Immature natural killer cell (primary cell): ENCODE data around the gene RNU5B-1. TPM values are rescaled to one million over a fixed set of nuclear protein-coding genes. Genes with fewer than 3 reads are reported as not detected.
"Not testable (repeated sequence)": the region's sequence is repeated elsewhere in the genome, so short reads cannot be mapped to it uniquely, and the experiment has no call there.

Experiments
- DNase-seq, 3 donors: peaks; one replicate each; pipeline ENCODE4 v3.0.0; 2022; ENCODE audit warnings: mixed read lengths in 1 of 3
- H3K27ac Mint-ChIP-seq, 6 donors: one replicate each; pipeline ENCODE4 v1.8.0; 2020; ENCODE audit warnings: mixed read lengths in 6 of 6, mild to moderate bottlenecking in 5 of 6, inconsistent platforms in 4 of 6, moderate library complexity in 3 of 6
- H3K27me3 Mint-ChIP-seq, 3 donors: one replicate each; pipeline ENCODE4 v1.8.0; 2020 to 2021; ENCODE audit warnings: low read depth in 3 of 3, mild to moderate bottlenecking in 3 of 3, mixed read lengths in 3 of 3, moderate library complexity in 3 of 3, inconsistent platforms in 1 of 3
- H3K36me3 Mint-ChIP-seq, 3 donors: one replicate each; pipeline ENCODE4 v1.8.0; 2020; ENCODE audit warnings: mixed read lengths in 3 of 3, inconsistent platforms in 2 of 3, mild to moderate bottlenecking in 2 of 3
- H3K4me1 Mint-ChIP-seq, 2 donors: one replicate each; pipeline ENCODE4 v1.8.0; 2020; ENCODE audit warnings: inconsistent platforms in 2 of 2, mild to moderate bottlenecking in 2 of 2, mixed read lengths in 2 of 2, moderate library complexity in 1 of 2
- H3K4me3 Mint-ChIP-seq, 5 donors: one replicate each; pipeline ENCODE4 v1.8.0; 2020; ENCODE audit warnings: mild to moderate bottlenecking in 5 of 5, mixed read lengths in 5 of 5, inconsistent platforms in 3 of 5, moderate library complexity in 3 of 5
- H3K9me3 Mint-ChIP-seq, 6 donors: one replicate each; pipeline ENCODE4 v1.8.0; 2020; ENCODE audit warnings: mild to moderate bottlenecking in 6 of 6, mixed read lengths in 6 of 6, inconsistent platforms in 4 of 6, moderate library complexity in 3 of 6
- polyA plus RNA-seq, 3 donors: library from polyadenylated mRNA; unstranded; fragments of 300-500 nt; fragmentation: Illumina TruSeq; gene quantifications; one replicate each; pipeline ENCODE4 v1.2.3, GENCODE V29; 2021

The RNU5B-1 gene
- polyA plus RNA-seq, 3 donors from 2014 or later, result not detected

DNA sequence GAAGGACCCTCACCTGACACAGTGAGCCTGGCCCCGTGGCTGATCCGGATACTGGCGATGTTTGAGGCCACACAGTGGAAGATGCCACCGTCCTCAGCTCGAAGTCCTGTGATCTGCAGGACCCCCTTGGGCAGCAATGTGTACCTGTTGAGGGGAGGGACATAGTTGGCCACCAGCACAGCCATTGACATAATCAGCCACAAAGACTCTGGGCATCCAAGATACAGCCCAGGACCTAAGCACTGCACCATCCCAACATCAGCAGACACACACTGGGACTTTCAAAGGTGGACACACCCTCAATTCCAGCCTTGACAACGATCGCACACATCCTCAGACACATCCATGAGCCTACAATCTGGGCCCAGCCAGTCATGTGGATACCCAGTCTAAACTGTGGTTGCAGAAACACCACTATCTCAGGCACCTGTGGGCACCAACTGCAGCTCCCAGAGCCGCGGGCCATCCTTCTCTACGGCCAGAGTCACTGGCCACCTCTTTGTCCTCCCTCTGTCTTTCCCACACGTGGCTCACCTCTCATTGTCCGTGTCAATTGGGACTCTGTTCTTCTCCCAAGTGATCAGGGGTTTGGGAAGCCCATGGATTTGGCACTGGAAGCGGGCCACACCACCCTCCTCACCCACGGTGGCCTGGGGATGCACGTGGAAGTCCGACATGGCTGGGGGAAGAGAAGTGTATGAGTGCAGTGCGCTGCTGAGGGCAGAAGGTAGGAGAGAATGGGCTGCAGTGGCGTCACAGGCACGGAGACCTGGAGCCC lies 31.0 kb downstream of the RNU5B-1 start:
- H3K9me3 Mint-ChIP-seq, result no peaks in the 10 kb centered on the region
- DNase-seq, result no peak
- no peaks in the 10 kb centered on the region for H3K4me1 Mint-ChIP-seq
- H3K27me3 Mint-ChIP-seq, result peaks cover 0 to 2% (median 0%) of the 10 kb centered on the region in 3 donors
- no peak overlapping the region for H3K27ac Mint-ChIP-seq
- no peak overlapping the region for H3K4me3 Mint-ChIP-seq
- H3K36me3 Mint-ChIP-seq, result no peaks in the 10 kb centered on the region

DNA sequence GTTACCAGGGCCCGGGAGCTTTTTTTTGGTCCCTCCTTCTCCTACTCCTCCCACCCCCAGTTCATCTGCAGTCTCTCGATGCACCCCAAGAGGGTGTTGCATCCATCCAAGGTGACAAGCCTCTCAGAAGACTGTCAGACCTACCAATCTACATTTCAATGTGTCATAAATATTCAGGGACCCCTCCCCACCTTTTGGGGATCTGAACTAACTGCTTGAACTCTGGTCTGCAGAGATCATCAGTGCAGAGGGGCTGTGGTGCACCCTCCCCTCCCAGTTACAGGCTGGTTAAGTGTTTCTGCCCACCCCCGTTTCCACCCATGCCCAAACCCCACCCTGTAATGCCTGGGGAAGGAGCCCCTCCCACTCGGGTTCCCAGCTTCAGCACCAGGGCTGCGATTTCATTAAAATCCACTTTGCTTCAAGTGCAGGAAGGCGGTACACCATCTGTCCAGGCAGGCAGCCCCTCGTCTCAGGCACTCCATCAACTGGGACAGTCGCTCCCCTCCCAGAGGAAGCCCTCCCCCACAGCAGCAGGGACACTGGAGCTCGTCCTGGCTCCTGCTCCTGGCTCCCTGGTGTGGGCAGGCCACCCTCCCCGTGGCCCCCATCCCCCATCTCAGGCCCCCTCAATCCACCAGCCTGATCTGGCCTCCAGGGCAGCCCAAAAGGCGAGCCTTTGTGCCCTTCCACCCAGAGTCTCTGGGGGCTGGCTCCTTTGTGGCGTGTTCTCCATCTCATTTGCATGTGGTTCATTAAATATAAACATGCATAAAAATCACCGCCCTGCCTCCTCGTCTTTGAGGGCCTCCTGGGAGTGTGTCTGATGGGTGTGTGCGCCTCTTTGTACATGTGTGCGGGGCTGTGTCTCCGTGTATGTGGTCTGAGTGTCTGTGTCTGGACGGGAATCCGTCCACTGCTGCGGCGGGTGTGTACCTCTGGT lies 32.3 kb downstream of the RNU5B-1 start:
- Mint-ChIP-seq H3K27ac (no peak overlapping the region), H3K4me1 (no peaks in the 10 kb centered on the region), H3K27me3 (peaks cover 0 to 4% (median 2%) of the 10 kb centered on the region in 3 donors), H3K4me3 (no peak overlapping the region), H3K9me3 (no peaks in the 10 kb centered on the region), H3K36me3 (no peaks in the 10 kb centered on the region)
- DNase-seq, result no peak

DNA sequence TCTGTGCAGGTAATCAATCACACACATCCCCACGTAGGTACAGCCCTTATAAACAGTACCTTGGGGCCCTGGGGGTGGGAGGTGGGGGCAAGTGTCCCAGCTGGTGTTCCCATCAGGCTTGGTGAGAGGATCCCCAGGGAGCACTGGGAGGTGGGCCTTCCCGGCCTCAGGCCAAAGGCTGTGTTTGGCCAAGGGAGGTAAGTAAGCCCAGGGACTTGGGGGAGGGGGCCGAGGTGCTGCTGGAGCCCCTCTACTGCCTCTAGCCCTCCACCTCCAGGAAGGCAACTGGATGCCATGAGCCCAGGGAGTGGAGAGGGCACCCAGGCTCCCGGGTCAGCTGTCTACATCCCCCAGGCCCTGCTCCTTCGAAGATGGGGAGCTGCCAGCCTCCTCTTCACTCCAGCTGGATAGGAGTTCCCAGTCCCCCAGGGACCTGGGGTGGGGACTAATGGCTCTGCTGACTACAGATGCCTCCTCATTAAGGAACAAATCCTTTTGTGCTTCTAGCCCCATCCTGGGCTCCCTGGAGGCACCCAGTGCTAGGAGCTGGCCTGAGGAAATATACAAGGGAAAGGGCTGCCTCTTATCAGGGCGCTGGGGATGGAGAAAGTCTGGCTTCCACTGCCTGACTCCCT lies 33.1 kb downstream of the RNU5B-1 start:
- Mint-ChIP-seq H3K36me3 (no peaks in the 10 kb centered on the region), H3K27me3 (peaks cover 0 to 4% (median 2%) of the 10 kb centered on the region in 3 donors), H3K4me3 (no peak overlapping the region), H3K4me1 (no peaks in the 10 kb centered on the region), H3K27ac (no peak overlapping the region), H3K9me3 (no peaks in the 10 kb centered on the region)
- no peak for DNase-seq

DNA sequence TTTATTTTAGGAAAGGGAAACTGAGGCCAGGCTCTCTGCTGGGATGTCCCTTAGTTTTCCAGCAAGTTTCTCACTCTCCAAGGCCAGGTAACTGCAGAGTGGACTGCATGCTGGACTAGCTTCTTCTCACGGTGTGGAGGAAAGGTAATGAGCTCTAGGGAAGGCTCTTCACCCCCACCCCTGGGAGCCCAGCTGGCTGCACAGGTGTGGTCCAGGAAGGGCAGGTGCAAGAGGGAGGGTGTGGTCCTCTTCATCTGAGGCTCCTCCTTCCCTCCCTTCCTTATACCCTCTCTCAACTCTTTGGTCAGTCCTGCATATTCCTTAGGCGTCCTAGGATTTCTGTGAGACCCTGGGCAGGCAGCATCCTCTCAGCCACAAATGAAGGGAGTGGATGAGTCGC lies 33.9 kb downstream of the RNU5B-1 start:
- no peak for DNase-seq
- H3K4me3 Mint-ChIP-seq, result no peak overlapping the region
- H3K27me3 Mint-ChIP-seq, result peaks cover 0 to 4% (median 0%) of the 10 kb centered on the region in 3 donors
- H3K36me3 Mint-ChIP-seq, result no peaks in the 10 kb centered on the region
- no peak overlapping the region for H3K27ac Mint-ChIP-seq
- H3K9me3 Mint-ChIP-seq, result no peaks in the 10 kb centered on the region
- H3K4me1 Mint-ChIP-seq, result no peaks in the 10 kb centered on the region

DNA sequence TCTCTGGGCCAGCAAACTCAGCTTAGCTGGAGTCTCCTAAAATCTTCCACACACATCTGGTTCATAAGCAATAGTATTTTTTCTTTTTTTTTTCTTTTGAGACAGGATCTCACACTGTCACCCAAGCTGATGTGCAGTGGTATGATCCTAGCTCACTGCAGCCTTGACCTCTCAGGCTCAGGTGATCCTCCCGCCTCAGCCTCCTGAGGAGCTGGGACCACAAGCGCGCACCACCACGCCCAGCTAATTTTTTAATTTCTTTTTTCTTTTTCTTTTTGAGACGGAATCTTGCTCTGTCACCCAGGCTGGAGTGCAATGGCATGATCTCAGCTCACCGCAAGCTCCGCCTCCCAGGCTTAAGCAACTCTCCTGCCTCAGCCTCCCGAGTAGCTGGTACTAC lies 34.3 kb downstream of the RNU5B-1 start:
- Mint-ChIP-seq H3K9me3 (no peaks in the 10 kb centered on the region), H3K27me3 (peaks cover 0 to 4% (median 0%) of the 10 kb centered on the region in 3 donors), H3K4me1 (no peaks in the 10 kb centered on the region), H3K27ac (no peak overlapping the region), H3K4me3 (no peak overlapping the region), H3K36me3 (no peaks in the 10 kb centered on the region)
- DNase-seq, result no peak

DNA sequence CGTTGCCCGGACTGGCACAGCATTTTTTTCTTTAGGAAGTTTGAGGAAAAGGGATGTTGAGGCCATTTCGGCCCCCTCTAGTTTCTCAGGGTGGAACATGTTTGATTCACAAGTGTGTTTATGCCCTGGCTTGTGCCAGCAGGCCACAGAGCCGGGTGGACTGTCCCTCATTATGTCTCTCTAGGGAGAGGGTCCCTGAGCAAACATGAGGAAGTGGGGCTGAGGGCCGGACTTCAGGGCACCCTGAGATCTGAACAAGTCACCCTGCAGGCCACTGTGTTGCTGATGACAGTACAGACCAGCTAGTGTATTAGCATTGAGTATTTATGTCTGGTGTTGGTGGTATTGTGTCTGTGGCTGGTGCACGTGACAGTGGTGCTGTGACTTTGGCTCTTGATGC lies 34.9 kb downstream of the RNU5B-1 start:
- Mint-ChIP-seq H3K4me1 (no peaks in the 10 kb centered on the region), H3K36me3 (no peaks in the 10 kb centered on the region), H3K4me3 (no peak overlapping the region), H3K27me3 (peaks cover 0 to 4% (median 0%) of the 10 kb centered on the region in 3 donors), H3K9me3 (no peaks in the 10 kb centered on the region), H3K27ac (no peak overlapping the region)
- no peak for DNase-seq

DNA sequence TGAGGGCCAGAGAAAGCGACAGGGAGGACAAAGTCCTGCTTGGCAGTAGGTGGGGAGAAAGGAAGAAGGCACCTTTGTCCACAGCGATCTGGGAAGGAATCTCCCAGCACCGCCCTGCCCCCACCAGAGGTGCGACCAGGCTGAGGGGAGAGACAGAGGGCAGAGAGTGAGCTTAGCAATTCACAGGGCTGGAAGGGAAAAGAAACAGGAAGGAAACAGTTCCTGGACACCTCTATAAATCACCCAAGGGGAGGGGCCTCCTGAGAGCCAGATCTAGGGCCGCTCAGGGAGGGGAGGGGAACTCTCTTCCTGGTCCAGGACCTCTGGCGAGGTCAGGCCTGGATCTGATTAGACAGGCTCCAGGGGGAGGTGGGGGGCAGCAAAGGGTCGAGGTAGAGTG lies 35.4 kb downstream of the RNU5B-1 start:
- H3K4me1 Mint-ChIP-seq, result no peaks in the 10 kb centered on the region
- peaks cover 0 to 4% (median 0%) of the 10 kb centered on the region in 3 donors for H3K27me3 Mint-ChIP-seq
- H3K36me3 Mint-ChIP-seq, result no peaks in the 10 kb centered on the region
- H3K9me3 Mint-ChIP-seq, result no peaks in the 10 kb centered on the region
- no peak overlapping the region for H3K4me3 Mint-ChIP-seq
- no peak overlapping the region for H3K27ac Mint-ChIP-seq
- no peak for DNase-seq

DNA sequence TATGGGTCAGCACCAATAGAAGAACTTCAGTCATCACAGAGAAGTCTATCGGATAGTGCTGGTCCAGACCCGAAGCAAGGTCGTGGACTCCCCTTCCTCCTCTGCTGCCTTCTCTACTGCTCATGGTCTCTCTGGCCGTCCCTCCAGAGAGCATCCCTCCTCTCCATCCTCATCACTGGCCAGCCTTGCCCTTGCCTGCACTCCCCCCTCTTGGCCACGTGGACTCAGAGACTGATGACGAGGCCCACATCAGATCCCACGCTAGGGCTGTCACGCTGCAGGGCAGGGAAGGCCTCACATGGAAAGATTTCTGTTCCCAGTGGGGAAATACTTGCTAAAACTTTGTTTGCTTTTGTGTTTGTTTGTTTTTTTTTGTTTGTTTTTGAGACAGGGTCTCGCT lies 38.0 kb downstream of the RNU5B-1 start:
- Mint-ChIP-seq H3K4me3 (no peak overlapping the region), H3K27me3 (peaks cover 1 to 4% (median 2%) of the 10 kb centered on the region in 3 donors), H3K9me3 (no peaks in the 10 kb centered on the region), H3K4me1 (no peaks in the 10 kb centered on the region), H3K36me3 (no peaks in the 10 kb centered on the region), H3K27ac (no peak overlapping the region)
- no peak for DNase-seq

DNA sequence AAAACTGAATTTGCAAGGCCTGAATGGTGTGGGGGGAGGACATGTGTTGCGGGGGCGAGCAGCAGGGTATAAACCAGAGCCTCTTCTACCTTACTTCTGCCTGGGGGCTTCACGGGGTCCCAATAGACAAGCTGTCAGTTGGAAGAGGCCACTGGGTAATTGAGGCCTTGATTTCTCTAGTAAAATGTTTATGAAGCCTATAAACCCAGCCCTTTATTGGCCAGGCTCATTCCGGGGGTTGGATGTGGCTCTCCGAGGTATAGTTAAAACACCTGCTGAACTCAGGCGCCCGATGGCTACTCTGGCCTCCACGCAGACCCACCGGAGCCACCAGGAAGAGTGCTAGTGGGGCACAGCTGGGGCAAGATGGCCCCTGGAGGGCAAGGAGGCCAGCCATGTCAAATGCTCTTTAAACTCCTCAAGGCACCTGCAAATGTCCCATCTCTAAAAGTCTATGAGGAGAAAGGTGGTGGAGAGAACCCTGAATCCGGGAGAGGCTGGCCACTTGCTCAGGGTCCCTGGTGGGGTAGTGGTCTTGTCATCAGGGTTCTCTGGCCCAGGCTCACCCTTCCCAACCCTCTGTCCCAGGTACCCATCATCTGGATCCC lies 39.0 kb downstream of the RNU5B-1 start:
- no peak overlapping the region for H3K27ac Mint-ChIP-seq
- H3K4me1 Mint-ChIP-seq, result no peaks in the 10 kb centered on the region
- no peak overlapping the region for H3K4me3 Mint-ChIP-seq
- H3K9me3 Mint-ChIP-seq, result no peaks in the 10 kb centered on the region
- no peak for DNase-seq
- H3K36me3 Mint-ChIP-seq, result no peaks in the 10 kb centered on the region
- peaks cover 2 to 4% (median 3%) of the 10 kb centered on the region in 3 donors for H3K27me3 Mint-ChIP-seq

DNA sequence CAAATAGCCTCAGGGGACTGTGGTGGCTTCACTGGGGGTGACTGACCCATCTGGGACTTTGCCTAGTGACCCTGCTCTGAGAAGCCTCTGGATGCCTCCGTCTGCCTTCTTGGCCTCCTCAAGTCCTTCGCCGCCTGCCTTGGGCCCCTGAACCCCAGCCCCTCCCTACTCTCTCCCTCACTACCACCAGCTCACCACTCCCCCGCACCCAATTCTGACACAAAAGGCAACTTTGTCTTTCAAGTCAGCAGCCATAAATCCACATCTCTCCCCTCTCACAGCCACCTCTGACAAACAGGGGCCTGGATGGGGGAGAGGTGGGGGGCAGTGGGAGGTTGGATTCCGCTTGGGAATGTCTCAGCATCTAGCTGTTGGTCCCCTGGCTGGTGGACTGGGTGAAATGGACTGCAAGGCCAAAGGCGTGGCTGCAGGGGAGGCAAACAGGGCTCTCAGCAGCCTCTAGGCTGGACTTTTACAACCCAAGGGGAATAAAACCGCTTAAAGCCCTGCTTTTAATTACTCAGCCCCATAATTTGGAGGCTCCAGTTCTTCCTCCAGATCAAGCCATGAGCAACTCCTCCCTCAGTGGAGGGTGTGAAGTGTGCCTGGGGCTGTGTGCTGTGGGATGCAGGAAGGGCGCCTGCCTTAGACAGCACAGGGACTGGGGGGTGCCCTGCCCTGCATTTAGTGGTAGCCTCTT lies 39.9 kb downstream of the RNU5B-1 start:
- H3K4me1 Mint-ChIP-seq, result no peaks in the 10 kb centered on the region

DNA sequence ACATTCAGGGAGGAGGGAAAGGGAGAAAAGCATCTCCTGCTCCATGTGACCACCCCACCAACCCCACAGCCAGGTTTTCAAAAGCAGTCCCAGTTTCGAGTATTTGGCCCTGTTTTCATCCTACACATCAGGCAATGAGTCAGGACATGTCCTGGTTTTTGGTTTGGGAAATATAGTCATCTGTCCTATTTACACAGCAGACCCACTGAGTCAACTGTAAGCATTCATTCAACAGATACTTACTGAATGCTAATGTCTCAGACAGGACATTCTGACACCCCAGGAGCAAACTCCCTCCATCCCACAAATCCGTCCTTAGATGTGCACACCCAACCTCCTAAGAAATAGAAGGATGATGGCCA lies 40.4 kb downstream of the RNU5B-1 start:
- Mint-ChIP-seq H3K27me3 (peaks cover 2 to 6% (median 3%) of the 10 kb centered on the region in 3 donors), H3K36me3 (no peaks in the 10 kb centered on the region), H3K27ac (no peak overlapping the region), H3K4me3 (no peak overlapping the region), H3K9me3 (no peaks in the 10 kb centered on the region), H3K4me1 (no peaks in the 10 kb centered on the region)
- no peak for DNase-seq

More for the DNA sequence above, 39.9 kb downstream of the RNU5B-1 start:
- H3K36me3 Mint-ChIP-seq, result no peaks in the 10 kb centered on the region
- no peak for DNase-seq
- no peak overlapping the region for H3K4me3 Mint-ChIP-seq
- H3K9me3 Mint-ChIP-seq, result no peaks in the 10 kb centered on the region
- H3K27ac Mint-ChIP-seq, result no peak overlapping the region
- peaks cover 2 to 4% (median 3%) of the 10 kb centered on the region in 3 donors for H3K27me3 Mint-ChIP-seq

DNA sequence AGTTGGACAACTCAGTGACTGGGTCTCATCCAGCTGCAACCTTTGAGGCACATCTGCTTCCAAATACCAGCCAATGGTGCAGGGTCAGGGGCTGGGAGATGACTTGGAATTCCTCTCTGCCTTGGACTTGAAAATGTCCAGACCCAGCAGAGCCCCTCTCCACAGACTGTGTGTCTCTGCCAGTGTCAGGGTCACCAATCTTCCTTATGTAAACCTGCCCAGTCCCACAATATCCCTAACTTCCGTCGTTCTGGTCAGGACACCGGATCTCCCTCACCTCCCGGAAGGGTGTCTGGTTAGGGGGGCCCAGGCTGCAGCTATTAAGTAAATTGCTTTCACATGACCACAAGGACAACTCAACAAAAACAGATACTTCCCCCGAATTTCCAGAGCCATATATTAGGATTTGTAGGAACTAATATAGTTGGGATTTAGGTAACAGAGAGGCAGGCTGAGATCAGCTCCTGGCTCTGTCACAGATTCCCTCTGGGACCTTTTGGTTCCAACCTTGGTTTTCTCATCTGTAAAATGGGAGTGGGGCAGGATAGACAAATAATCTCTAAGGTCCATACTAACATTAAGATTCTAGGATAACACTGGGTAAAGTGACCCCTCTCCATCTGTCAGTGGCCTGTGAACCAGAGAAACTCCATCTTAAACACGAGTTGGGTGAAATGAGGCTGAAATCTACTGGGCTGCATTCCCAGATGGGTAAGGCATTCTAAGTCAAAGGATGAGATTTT lies 42.5 kb downstream of the RNU5B-1 start:
- Mint-ChIP-seq H3K4me3 (no peak overlapping the region), H3K36me3 (no peaks in the 10 kb centered on the region), H3K27me3 (peaks cover 4 to 10% (median 7%) of the 10 kb centered on the region in 3 donors), H3K9me3 (no peaks in the 10 kb centered on the region), H3K27ac (no peak overlapping the region), H3K4me1 (no peaks in the 10 kb centered on the region)
- DNase-seq, result no peak

DNA sequence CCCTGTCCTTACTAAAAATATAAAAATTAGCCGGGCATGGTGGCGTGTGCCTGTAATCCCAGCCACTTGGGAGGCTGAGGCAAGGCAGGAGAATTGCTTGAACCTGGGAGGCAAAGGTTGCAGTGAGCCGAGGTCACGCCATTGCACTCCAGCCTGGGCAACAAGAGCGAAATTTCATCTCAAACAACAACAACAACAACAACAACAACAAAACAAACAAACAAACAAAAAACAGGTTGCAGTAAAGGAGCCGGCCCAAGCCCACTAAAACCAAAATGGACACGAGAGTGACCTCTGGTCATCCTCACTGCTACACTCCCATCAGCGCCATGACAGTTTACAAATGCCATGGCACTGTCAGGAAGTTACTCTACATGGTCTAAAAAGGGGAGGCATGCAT lies 43.3 kb downstream of the RNU5B-1 start:
- H3K36me3 Mint-ChIP-seq, H3K27ac Mint-ChIP-seq, H3K4me1 Mint-ChIP-seq, H3K4me3 Mint-ChIP-seq, H3K9me3 Mint-ChIP-seq, DNase-seq: not testable (repeated sequence)
- H3K27me3 Mint-ChIP-seq, result peaks cover 4 to 15% (median 7%) of the 10 kb centered on the region in 3 donors
